NCI-H1694 (cell line): ENCODE measurements around the gene SAE1.

Source experiments
- DNase-seq: peaks from one replicate; lab custom pipeline; 2025; lab: John Stamatoyannopoulos, UW

SAE1 gene

GRCh38 chr19:47106821-47107201 lies 23.8 kb upstream of the SAE1 start:
- DNase-seq = no peak

GRCh38 chr19:47107202-47107952 lies 23.3 kb upstream of the SAE1 start:
- no peak for DNase-seq

- no peak for DNase-seq
Observed at GRCh38 chr19:47107953-47108746, 22.5 kb upstream of the SAE1 start.

GRCh38 chr19:47109177-47109540 lies 21.5 kb upstream of the SAE1 start:
- DNase-seq = no peak

- no peak for DNase-seq
Observed at GRCh38 chr19:47109541-47110375, 20.9 kb upstream of the SAE1 start.

- no peak for DNase-seq
Observed at GRCh38 chr19:47110521-47111005, 20.1 kb upstream of the SAE1 start.

- no peak for DNase-seq
Observed at GRCh38 chr19:47111006-47111621, 19.5 kb upstream of the SAE1 start.

- no peak for DNase-seq
Observed at GRCh38 chr19:47111682-47112165, 18.9 kb upstream of the SAE1 start.

- peak; percentile 87 for DNase-seq
Observed at GRCh38 chr19:47112166-47112996, 18.3 kb upstream of the SAE1 start.

- DNase-seq = peak; percentile 98
Observed at GRCh38 chr19:47112997-47113849, 17.4 kb upstream of the SAE1 start, which contains the start of gene ZC3H4. TSS of gene ZC3H4 (minus strand) at chr19:47113776. CDS start at chr19:47112584, 1,192 bp downstream.

GRCh38 chr19:47113850-47114651 lies 16.6 kb upstream of the SAE1 start:
- DNase-seq = no peak

GRCh38 chr19:47120470-47121067 lies 10.1 kb upstream of the SAE1 start:
- DNase-seq = no peak

GRCh38 chr19:47122359-47123335 lies 8.0 kb upstream of the SAE1 start:
- DNase-seq = no peak

GRCh38 chr19:47123406-47123805 lies 7.2 kb upstream of the SAE1 start:
- DNase-seq = no peak

GRCh38 chr19:47124937-47125668 lies 5.5 kb upstream of the SAE1 start:
- peak; percentile 90 for DNase-seq

GRCh38 chr19:47125669-47125938 lies 5.0 kb upstream of the SAE1 start:
- DNase-seq = no peak

- DNase-seq = no peak
Observed at GRCh38 chr19:47129579-47129978, 1.1 kb upstream of the SAE1 start.
